ENCODE data around the gene SPSB3. TPM values are rescaled to one million over a fixed set of nuclear protein-coding genes. Genes with fewer than 3 reads are reported as not detected.

SPSB3 gene
- total RNA-seq, 2 experiments from 2014 or later = 67.8 to 74.1 TPM

- no peak overlapping the region for H3K4me3 Mint-ChIP-seq
- POLR2A ChIA-PET = interaction anchor here (1.5 kb wide), 1 partner anchor 9 kb away, joined by 4 read pairs; no protein-coding TSS in a partner anchor
Measured at GRCh38 chr16:1779234-1779701, 3.1 kb downstream of the SPSB3 start.

GRCh38 chr16:1778200-1779179 lies 3.9 kb downstream of the SPSB3 start:
- Mint-ChIP-seq H3K9me3 (no peaks in the 10 kb centered on the region), H3K4me3 (no peak overlapping the region), H3K27ac (peak overlapping the region; percentile 20), H3K36me3 (peaks cover 3% of the 10 kb centered on the region), H3K27me3 (no peaks in the 10 kb centered on the region), H3K4me1 (peaks cover 14% of the 10 kb centered on the region)
- POLR2A ChIA-PET = interaction anchor here (1.5 kb wide), 1 partner anchor 9 kb away, joined by 4 read pairs; no protein-coding TSS in a partner anchor
- DNase-seq = no peak
- ATAC-seq (ENCODE audit: low read depth) = no peak

More at GRCh38 chr16:1779234-1779701, 3.1 kb downstream of the SPSB3 start:
- peaks cover 16% of the 10 kb centered on the region for H3K4me1 Mint-ChIP-seq
- H3K9me3 Mint-ChIP-seq = no peaks in the 10 kb centered on the region
- no peaks in the 10 kb centered on the region for H3K27me3 Mint-ChIP-seq
- no peak for ATAC-seq (ENCODE audit: low read depth)
- no peak for DNase-seq
- H3K36me3 Mint-ChIP-seq = peaks cover 3% of the 10 kb centered on the region
- peak overlapping the region; percentile 20 for H3K27ac Mint-ChIP-seq

- no peak for DNase-seq
- Mint-ChIP-seq H3K36me3 (peaks cover 3% of the 10 kb centered on the region), H3K27me3 (no peaks in the 10 kb centered on the region), H3K4me3 (no peak overlapping the region), H3K27ac (no peak overlapping the region), H3K9me3 (no peaks in the 10 kb centered on the region), H3K4me1 (peaks cover 12% of the 10 kb centered on the region)
- ATAC-seq (ENCODE audit: low read depth) = no peak
- POLR2A ChIA-PET = no interaction called here
Measured at GRCh38 chr16:1777375-1778199, 4.8 kb downstream of the SPSB3 start.

GRCh38 chr16:1776991-1777374 lies 5.4 kb downstream of the SPSB3 start:
- H3K27ac Mint-ChIP-seq = no peak overlapping the region
- no peak overlapping the region for H3K4me3 Mint-ChIP-seq
- no peak for DNase-seq
- POLR2A ChIA-PET = no interaction called here
- H3K9me3 Mint-ChIP-seq = no peaks in the 10 kb centered on the region
- ATAC-seq (ENCODE audit: low read depth) = no peak
- peaks cover 5% of the 10 kb centered on the region for H3K36me3 Mint-ChIP-seq
- no peaks in the 10 kb centered on the region for H3K27me3 Mint-ChIP-seq
- peaks cover 15% of the 10 kb centered on the region for H3K4me1 Mint-ChIP-seq

- Mint-ChIP-seq H3K27ac (no peak overlapping the region), H3K9me3 (no peaks in the 10 kb centered on the region), H3K4me3 (no peak overlapping the region), H3K36me3 (peaks cover 2% of the 10 kb centered on the region), H3K4me1 (peaks cover 13% of the 10 kb centered on the region), H3K27me3 (no peaks in the 10 kb centered on the region)
- ATAC-seq (ENCODE audit: low read depth) (no peak), DNase-seq (no peak)
- POLR2A ChIA-PET = no interaction called here
Measured at GRCh38 chr16:1776672-1776955, 5.8 kb downstream of the SPSB3 start.

GRCh38 chr16:1775846-1776671 lies 6.3 kb downstream of the SPSB3 start:
- peaks cover 2% of the 10 kb centered on the region for H3K36me3 Mint-ChIP-seq
- H3K9me3 Mint-ChIP-seq = no peaks in the 10 kb centered on the region
- no peak overlapping the region for H3K27ac Mint-ChIP-seq
- no peaks in the 10 kb centered on the region for H3K27me3 Mint-ChIP-seq
- DNase-seq (no peak), ATAC-seq (ENCODE audit: low read depth) (no peak)
- no peak overlapping the region for H3K4me3 Mint-ChIP-seq
- POLR2A ChIA-PET = no interaction called here
- peaks cover 8% of the 10 kb centered on the region for H3K4me1 Mint-ChIP-seq

GRCh38 chr16:1775006-1775845 lies 7.1 kb downstream of the SPSB3 start:
- no peak for DNase-seq
- POLR2A ChIA-PET = interaction anchor here (1.8 to 6.3 kb wide), 2 partner anchors 8 to 70 kb away, joined by 6 to 88 read pairs; partner anchors contain the start of genes MAPK8IP3, NUBP2 and SPSB3
- no peaks in the 10 kb centered on the region for H3K27me3 Mint-ChIP-seq
- peaks cover 4% of the 10 kb centered on the region for H3K4me1 Mint-ChIP-seq
- H3K9me3 Mint-ChIP-seq = no peaks in the 10 kb centered on the region
- H3K27ac Mint-ChIP-seq = no peak overlapping the region
- no peak overlapping the region for H3K4me3 Mint-ChIP-seq
- H3K36me3 Mint-ChIP-seq = peaks cover 2% of the 10 kb centered on the region
- ATAC-seq (ENCODE audit: low read depth) = no peak

GRCh38 chr16:1774448-1774780 lies 8.0 kb downstream of the SPSB3 start:
- H3K27me3 Mint-ChIP-seq = no peaks in the 10 kb centered on the region
- no peaks in the 10 kb centered on the region for H3K9me3 Mint-ChIP-seq
- H3K27ac Mint-ChIP-seq = no peak overlapping the region
- ATAC-seq (ENCODE audit: low read depth) = no peak
- H3K4me3 Mint-ChIP-seq = peak overlapping the region; percentile 99
- peaks cover 4% of the 10 kb centered on the region for H3K4me1 Mint-ChIP-seq
- DNase-seq = no peak
- H3K36me3 Mint-ChIP-seq = peaks cover 4% of the 10 kb centered on the region
- POLR2A ChIA-PET = interaction anchor here (1.0 to 6.3 kb wide), 4 partner anchors 9 to 190 kb away, joined by 3 to 88 read pairs (median 4); partner anchors contain the start of genes FAHD1, MAPK8IP3, NUBP2 and RPS2

- peaks cover 4% of the 10 kb centered on the region for H3K36me3 Mint-ChIP-seq
- ATAC-seq (ENCODE audit: low read depth) = peak; percentile 7
Measured at GRCh38 chr16:1773703-1774447, 8.5 kb downstream of the SPSB3 start.

GRCh38 chr16:1772908-1773702 lies 9.3 kb downstream of the SPSB3 start, which contains the start of gene MRPS34:
TSS of gene MRPS34 (minus strand) at chr16:1773134. CDS start at chr16:1773119, 15 bp downstream.
- H3K4me3 Mint-ChIP-seq = peak within 1 kb of the TSS; percentile 99
- POLR2A ChIA-PET = interaction anchor here (0.9 to 6.3 kb wide), 8 partner anchors 10 to 352 kb away, joined by 3 to 88 read pairs (median 4); partner anchors contain the start of genes FAHD1, HAGH, JPT2 and MAPK8IP3
- ATAC-seq (ENCODE audit: low read depth) = peak; percentile 48
- H3K9me3 Mint-ChIP-seq = no peaks in the 10 kb centered on the region
- H3K27me3 Mint-ChIP-seq = no peaks in the 10 kb centered on the region
- H3K36me3 Mint-ChIP-seq = peaks cover 4% of the 10 kb centered on the region
- DNase-seq = peak; percentile 90
- peak within 1 kb of the TSS; percentile 98 for H3K27ac Mint-ChIP-seq
- H3K4me1 Mint-ChIP-seq = peaks cover 4% of the 10 kb centered on the region

More at GRCh38 chr16:1773703-1774447, 8.5 kb downstream of the SPSB3 start:
- Mint-ChIP-seq H3K4me1 (peaks cover 4% of the 10 kb centered on the region), H3K27ac (peak overlapping the region; percentile 65), H3K27me3 (no peaks in the 10 kb centered on the region), H3K4me3 (peak overlapping the region; percentile 99), H3K9me3 (no peaks in the 10 kb centered on the region)
- POLR2A ChIA-PET = interaction anchor here (1.0 to 6.3 kb wide), 4 partner anchors 9 to 191 kb away, joined by 3 to 88 read pairs (median 4); partner anchors contain the start of genes FAHD1, MAPK8IP3, NUBP2 and RPS2
- no peak for DNase-seq
